Kidney capillary endothelial cell (primary cell): Measurements from ENCODE around the gene AGMAT.

Experiments
- DNase-seq: peaks from one replicate; pipeline ENCODE4 v3.0.0-alpha.2; 2018; ENCODE audit warnings: low spot score

Gene AGMAT, protein sequence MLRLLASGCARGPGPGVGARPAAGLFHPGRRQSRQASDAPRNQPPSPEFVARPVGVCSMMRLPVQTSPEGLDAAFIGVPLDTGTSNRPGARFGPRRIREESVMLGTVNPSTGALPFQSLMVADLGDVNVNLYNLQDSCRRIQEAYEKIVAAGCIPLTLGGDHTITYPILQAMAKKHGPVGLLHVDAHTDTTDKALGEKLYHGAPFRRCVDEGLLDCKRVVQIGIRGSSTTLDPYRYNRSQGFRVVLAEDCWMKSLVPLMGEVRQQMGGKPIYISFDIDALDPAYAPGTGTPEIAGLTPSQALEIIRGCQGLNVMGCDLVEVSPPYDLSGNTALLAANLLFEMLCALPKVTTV

DNA sequence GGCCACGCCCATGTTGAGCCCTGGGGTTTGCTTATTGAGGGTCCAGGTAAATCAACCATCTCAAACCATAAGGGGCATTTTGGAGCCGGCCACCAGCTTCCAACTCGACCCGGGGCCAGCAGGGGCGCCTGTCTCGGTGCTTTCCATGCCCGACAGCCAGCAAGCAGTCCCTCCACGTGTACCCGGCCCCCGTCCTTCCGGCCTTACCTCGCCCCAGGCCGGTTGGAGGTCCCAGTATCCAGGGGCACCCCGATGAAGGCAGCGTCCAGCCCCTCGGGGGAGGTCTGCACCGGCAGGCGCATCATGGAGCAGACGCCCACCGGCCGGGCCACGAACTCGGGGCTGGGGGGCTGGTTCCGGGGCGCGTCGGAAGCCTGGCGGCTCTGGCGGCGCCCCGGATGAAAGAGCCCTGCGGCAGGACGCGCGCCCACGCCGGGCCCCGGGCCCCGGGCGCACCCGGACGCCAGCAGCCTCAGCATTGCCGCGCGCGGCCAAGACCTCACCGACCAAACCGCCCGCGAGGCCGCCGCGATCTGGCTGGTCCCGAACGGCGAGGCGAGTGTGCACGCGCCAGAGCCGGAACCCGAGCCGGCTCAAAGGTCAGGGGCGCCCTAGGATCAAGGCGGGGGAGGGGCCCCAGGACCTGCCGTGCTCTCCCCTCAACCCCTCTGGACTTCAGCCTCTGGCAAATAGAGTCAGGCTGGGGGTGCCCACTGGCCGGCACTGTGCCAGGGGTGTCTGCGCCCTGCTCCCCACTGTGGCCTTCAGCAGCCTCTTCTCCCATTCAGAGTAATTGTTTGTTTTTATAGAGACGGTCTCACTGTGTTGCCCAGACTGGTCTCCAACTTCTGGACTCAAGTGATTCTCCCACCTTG, at the start of gene AGMAT:
Gene AGMAT, minus strand, starts transcription at position 563 of the 875 bp plus-strand sequence. Its CDS starts 84 bp downstream, at position 479.
- DNase-seq, result peak; percentile 15

DNA sequence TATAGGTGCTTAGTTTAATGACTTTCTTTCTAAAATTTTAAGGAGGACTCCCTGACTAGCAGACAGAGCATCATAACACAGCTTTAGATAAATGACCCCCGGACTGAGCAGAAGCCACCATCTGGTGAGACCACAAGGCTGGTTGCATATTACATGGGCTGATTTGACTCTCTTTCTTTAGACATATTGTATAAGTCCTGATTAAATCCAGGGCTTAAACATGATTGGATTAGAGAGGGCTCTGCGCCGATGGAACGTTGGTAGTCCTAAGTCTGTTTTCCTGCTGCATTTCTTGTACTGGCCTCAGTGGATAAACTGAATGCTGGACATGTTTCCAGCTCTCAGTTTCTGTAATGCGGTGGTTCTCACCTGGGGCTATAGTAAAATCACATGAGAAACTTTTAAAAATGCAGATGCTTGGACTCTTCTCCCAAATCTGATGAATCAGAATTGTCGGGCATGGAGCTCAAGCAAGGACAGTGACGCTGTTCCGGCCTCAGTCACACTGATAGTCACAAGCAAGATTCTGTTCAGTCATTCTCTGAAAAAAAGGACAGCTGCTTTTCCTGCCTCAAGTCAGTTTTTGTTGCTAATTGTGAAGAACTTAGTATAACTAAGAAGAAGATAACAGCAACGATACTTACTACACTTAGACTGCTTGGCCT, 49.0 kb upstream of the AGMAT start:
- DNase-seq, result no peak

DNA sequence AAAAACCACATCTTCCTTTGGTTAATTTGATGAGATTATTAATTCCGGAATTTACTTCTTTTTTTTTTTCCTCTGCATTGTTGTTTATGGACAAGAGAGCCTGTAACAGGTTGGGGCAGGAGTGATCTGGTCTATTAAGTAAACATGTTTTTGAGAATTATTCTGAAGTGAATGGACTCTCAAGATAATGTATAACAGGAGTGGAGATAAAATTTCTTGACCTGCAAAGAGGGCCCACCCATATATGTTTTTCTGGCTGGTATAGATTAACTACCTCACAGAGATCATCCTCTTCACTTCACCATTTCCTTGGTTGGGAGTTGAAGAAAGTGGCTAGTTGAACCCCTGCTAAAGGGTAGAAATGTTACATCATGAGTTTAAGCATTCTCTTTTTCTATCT, 43.2 kb upstream of the AGMAT start:
- no peak for DNase-seq

DNA sequence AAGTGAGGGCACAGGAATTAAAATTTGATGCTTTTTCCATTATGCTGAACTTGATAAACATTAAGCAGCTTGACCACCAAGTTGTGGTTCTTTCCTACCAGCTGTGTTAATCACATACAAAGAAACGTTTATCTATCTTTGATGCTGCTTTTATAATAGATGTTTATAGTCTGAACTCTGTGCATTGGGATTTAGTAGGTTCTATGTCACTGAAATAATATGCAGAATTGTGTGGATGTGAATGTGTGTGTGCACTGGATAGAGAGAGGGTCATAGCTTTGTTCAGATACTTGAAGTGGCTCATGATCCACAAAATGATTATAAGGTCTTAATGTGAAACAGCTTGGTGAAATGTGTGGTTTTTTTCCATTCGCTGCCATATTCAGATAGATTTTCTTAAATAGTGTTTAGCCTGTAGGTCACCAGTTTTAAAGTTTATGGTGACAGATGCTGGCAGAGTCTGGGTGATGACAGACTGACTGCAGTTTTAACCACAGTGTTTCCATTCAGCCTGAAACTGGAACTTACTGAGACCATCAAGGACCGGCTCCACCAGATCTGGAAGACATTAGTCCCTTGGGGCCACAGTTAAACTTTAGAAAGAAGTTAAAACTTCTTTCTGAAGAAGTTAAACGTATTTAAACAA, 42.6 kb upstream of the AGMAT start:
- DNase-seq, result no peak

DNA sequence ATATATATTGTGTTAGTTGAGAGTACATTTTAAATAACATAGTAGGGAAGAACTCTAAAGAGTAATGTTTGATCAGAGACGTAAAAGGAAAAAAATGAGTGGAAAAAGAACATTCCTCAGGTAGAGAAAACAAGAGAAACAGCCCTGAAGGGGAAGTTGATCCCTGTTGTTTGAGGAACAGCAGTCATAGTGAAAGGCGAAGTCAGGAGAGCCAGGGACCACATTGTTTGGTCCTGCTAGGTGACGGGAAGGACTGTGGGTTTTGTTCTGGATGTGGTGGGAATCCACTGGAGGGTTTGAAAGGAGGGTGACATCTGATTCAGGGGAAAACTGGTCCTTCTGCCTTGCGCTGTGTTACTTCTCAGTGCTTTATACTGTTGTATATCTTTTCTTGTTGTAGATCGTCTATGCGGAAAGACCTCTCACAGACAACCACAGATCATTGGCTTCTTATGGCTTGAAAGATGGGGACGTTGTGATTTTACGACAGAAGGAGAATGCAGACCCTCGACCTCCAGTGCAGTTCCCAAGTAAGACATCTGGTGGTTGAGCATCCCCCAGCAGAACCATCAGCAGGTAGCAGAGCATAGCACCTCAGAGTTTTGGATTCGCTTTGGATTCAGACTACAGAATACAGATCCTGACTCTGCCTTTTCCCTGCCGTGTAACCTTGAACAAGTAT, 41.6 kb upstream of the AGMAT start:
- no peak for DNase-seq

DNA sequence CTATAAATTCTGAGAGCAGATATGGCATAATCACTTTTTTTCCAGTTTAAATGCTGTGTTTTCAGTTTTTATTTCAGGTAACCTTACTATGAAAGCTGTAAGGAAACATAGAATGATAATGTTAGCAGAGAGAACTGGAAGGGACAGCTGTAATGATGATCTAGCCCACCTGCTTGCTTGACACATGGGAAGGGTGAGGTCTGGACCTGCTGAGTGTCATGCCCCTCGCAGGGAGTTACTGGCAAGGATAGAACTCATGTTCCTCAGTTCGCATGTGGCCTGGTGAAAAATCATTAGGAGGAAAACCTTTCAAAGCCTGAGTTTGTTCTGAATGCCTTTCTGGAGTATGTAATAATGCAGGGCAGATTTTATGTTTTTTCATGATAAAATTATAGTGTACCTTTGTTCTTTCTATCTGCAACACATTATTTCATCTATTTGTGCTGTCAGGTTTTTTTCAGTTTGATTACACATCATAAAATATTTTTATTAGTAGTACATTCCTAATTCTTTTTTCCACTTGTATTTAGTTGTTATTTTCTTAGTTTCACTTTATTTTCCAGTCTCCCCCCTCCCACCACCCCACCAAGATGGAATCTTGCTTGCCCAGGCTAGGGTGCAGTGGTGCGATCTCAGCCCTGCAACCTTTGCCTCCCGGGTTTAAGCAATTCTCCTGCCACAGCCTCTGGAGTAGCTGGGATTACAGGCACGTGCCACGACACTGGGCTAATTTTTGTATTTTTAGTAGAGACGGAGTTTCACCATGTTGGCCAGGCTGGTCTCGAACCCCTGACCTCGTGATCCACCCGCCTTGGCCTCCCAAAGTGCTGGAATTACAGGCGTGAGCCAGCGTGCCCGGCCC, 40.4 kb upstream of the AGMAT start:
- no peak for DNase-seq

DNA sequence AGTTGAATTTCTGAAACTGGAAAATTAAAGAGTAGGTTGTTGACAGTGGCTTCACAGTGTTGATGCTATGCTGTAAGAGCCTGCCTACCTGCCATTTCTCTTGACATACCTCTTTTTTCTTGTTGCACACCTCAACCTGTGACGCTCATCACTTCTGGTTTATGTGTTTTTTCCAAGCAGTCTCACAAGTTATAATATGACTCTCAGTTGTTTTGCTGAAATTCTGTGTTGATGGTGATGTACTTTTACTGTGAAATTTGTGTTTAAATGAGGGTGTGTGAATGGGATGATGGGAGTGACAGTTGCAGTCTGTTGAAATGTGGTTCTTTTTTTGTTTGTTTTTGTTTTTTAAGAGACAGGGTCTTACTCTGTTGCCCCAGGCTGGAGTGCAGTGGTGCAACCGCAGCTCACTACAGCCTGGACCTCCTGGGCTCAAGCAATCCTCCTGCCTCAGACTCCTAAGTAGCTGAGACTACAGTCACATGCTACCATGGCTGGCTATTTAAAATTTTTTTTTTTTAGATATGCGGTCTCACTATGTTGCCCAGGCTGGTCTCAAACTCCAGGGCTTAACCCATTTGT, 39.4 kb upstream of the AGMAT start:
- DNase-seq, result no peak

DNA sequence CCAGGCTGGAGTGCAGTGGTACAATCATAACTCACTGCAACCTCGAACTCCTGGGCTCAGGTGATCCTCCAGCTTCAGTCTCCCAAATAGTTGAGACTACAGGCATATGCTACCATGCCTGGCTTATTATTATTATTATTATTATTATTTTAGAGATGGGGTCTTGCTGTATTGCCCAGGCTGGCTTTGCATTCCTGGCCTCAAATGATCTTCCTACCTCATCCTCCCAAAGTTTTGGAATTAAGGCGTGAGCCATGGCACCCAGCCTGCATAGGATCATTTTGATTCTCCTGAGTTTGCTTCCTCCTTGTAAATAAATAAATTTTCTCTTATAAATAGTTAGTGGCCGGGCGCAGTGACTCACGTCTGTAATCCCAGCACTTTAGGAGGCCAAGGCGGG, 38.6 kb upstream of the AGMAT start:
- no peak for DNase-seq

DNA sequence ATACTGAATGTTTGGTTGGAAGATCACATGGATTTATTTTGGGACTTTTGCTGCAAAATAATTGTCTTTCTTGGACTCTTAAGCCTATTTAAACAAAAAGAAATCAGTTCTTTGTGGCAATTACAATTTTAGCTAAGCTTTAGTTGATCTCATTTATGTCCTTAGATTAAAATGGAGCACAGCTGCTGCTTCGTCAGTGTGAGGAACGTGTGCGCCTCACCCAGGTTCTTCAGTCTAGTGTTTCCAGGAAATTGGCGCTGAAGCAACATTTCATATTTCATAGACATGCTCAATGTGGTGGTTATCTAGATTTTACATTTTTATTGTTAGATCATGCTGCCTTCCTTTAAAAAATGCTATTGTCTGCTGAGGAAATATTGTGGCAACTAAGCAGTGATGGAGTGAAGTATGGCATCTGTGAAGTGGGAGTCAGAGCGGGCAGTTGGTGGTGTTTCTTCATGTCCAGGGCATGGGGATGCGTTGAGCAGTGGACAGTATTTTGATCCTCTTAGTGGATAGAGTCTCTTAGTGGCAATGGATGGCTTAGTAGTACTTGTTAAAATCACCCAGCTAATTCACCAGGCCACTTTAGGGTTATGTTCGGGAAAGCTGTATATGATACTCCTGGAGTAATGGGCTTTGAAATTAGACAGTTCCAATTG, 38.0 kb upstream of the AGMAT start:
- no peak for DNase-seq

DNA sequence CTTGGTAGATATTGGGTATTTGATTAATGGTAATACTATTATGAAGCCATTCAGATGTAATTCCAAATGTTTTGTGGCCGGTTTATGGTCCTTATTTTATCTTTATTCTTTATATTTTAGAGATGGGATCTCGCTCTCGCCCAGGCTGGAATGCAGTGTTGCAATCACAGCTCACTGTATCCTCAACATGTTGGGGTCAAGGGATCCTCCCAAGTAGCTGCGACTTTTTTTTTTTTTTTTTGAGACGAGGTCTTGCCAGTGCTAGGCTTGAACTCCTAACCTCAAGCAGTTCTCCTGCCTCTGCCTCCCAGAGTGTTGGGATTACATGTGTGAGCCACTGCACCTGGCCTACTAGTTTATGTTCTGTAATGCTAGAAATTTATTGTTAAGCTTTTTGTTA, 37.1 kb upstream of the AGMAT start:
- no peak for DNase-seq

DNA sequence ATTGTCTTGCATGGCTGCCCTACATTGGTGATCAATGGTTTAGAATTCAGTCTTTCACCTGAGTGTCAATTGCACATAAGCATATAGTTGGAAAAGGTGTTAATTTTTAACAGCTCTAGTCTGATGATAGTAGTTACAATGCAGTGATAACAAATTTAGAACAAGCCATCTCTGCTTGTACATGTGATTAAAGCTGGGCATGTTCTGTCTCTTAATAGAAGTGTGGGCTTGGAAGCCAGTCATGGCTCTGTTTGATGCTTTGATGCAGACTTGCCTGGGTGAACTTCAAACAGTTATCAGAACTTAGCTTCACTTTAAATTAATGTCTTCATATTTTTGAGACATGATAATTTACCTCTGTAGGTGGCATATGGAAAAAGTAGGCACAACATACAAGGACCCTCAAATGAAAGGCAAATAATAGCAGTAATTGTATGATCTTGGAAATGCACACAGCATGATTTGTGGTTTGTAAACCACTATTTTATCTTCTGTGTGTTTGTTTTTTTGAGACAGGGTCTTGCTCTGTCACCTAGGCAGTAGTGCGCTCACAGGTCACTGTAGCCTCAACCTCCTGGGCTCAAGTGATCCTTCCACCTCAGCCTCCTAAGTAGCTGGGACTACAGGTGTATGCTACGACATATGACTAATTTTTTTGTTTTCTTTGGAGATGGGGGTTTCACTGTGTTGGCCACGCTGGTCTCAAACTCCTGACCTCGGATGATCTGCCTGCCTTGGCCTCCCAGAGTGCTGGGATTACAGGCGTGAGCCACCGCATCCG, 36.2 kb upstream of the AGMAT start:
- no peak for DNase-seq

DNA sequence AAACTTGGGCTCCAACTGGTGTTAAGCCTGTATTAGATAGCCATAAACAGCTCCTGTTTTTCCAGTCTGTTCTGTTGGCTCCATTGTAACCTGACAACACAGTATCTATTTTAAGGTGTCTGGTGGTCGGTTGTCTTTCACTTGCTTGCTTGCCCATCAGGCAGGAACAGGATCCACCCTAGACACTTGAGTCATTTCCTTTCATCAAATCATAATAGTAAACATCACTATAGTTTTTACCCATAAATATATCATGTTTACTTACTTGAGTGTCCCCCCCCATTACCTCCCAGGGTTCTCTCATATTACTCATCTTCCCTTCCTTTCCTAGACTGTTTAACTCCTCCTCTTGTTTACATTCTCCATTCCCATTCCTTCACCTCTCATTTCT, 35.3 kb upstream of the AGMAT start:
- peak; percentile 90 for DNase-seq

DNA sequence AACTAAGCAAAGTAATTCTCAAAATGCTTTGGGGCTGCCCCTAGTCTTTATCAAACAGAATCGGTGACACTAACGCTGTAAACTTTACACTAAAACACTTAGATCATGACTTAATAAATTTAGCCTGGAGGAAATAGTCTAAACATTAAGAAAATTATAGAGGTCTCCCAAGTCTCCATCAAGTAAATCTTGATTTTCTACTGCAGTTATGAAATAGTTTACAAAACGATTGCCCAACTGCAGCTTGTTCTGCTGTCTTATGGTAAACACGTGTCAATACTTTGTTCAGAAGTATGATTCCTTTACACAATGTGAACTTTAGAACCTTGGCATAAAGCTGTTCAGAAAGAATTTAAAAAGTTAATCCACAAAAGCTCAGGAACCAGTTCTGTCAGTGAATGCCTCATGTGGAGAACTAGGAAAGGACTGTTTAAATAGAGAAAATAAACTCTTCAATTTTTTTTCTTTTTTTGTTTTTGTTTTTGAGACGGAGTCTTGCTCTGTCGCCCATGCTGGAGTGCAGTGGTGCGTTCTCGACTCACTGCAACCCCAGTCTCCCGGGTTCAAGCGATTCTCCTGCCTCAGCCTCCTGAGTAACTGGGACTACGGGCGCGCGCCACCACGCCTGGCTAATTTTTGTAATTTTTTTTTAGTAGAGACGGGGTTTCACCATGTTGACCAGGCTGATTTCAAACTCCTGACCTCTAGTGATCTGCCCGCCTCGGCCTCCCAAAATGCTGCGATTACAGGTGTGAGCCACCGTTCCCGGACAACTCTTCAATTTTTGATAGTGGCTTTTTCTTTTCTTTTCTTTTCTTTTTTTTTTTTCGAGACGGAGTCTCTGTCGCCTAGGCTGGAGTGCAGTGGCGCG, 34.0 kb upstream of the AGMAT start:
- peak; percentile 40 for DNase-seq

DNA sequence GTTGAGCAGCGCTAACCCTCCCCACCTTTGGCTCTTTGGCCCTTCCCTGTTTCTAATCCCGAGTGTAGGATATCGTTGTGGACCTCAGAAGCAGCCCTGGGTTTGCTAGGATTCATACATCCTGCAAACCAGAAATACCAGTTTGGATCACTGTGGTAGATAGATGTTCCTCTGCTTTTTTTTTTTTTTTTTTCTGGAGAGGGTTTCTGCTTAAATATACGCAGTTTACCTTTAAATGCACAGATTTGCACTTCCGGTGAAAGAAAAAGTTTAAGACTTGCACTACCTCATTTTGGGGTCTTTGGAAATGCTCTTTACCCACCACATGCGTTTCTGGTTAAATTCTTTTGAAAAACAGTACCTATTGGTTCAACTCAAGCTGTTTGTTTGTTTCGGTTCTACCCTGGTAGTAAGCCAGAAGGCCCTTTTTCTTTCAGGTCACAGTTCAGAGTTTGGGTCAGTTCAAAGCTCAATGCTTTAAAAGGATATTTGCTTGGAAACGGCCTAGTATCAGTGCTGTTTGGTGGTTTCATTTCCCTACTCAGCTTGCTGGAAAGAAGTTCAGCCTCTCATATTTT, 33.3 kb upstream of the AGMAT start:
- peak; percentile 27 for DNase-seq

DNA sequence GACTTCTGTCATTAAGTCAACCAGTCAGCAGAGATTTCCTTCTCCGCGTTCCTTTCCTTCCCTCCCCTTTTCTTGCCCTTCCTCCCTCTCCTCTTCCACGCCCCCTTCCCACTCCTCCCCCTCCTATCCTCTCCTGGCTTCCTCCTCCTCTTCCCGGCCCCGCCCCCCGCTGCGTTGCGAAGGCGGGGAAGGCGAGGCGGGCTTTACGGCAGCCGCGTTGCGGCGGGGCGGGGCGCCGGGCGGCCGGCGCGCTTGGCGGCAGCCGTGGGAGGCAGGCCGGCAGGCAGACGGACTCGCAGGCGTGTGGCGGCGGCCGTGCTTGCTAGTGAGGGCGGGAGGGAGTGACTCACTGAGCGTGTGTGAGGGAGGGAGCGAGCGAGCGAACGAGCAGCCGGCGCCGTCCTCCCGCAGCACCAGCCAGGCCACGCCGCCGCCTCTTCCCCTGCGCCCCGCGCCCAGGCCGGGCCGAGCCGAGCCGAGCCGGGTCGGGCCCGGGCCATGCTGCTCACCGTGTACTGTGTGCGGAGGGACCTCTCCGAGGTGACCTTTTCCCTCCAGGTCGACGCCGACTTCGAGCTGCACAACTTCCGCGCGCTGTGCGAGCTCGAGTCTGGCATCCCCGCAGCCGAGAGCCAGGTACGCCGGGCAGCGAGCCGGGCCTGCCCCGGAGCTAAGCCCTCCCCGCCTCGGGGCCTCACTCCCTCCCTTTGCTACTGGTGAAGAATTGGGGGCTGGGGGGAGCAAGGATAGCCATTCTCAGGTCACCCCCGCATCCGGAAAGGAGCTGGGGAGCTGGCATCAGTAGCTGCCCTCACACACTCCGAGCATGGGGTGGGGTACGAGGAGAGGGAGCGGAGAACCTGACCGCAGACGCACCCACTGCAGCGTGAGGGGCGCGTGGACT, 32.6 kb upstream of the AGMAT start, which contains the start of gene DDI2:
Gene DDI2, plus strand, starts transcription at position 286 of the 904 bp plus-strand sequence. Its CDS starts 213 bp downstream, at position 499.
- peak; percentile 96 for DNase-seq
